Panc1 (cell line): ENCODE data around the gene RBP2.

Source experiments
- SIN3A ChIP-seq: IDR thresholded peaks from 2 replicates; pipeline ENCODE4 v1.6.1; 2012; ENCODE audit warnings: low read depth, mild to moderate bottlenecking, low read length, moderate library complexity, borderline replicate concordance; ENCODE audit not compliant: insufficient read depth
- TF ChIP-seq, protein P1 (sequence below): fragments of 450-650 bp; IDR thresholded peaks from 2 replicates; pipeline ENCODE4 v1.5.1; 2017; ENCODE audit warnings: mild to moderate bottlenecking

GRCh38 chr3:139524841-139525636 lies 48.7 kb upstream of the RBP2 start:
- TF ChIP-seq, protein P1, sequence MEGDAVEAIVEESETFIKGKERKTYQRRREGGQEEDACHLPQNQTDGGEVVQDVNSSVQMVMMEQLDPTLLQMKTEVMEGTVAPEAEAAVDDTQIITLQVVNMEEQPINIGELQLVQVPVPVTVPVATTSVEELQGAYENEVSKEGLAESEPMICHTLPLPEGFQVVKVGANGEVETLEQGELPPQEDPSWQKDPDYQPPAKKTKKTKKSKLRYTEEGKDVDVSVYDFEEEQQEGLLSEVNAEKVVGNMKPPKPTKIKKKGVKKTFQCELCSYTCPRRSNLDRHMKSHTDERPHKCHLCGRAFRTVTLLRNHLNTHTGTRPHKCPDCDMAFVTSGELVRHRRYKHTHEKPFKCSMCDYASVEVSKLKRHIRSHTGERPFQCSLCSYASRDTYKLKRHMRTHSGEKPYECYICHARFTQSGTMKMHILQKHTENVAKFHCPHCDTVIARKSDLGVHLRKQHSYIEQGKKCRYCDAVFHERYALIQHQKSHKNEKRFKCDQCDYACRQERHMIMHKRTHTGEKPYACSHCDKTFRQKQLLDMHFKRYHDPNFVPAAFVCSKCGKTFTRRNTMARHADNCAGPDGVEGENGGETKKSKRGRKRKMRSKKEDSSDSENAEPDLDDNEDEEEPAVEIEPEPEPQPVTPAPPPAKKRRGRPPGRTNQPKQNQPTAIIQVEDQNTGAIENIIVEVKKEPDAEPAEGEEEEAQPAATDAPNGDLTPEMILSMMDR, result no peak
- no peak for TF ChIP-seq SIN3A
